ENCODE data around the gene E4F1. TPM values are rescaled to one million over a fixed set of nuclear protein-coding genes. Genes with fewer than 3 reads are reported as not detected.

The E4F1 gene
- total and polyA plus RNA-seq, 9 of the 15 experiments (the other 6 are each of a cell fraction or from before 2014, with no cell fraction given) = 0.48 to 94.9 (median 20.4) TPM

- DNase-seq (ENCODE audit: extremely low read depth in 1 of 4, low spot score in 3 of 4) = no peak
- Histone ChIP-seq H3K4me1 (replicated peaks in 1 of 2; ENCODE audit: control insufficient read depth in 2 of 2, insufficient read depth in 2 of 2, low read length in 2 of 2) (peaks cover 0 to 58% of the 10 kb centered on the region in 2 experiments; a peak in 2 of 5 replicates), H3K9me3 (replicated peaks; ENCODE audit: control insufficient read depth, insufficient read depth, low read depth, low read length) (no peaks in the 10 kb centered on the region), H3K9me1 (ENCODE audit: control insufficient read depth, insufficient read depth, low read length) (peaks cover 3% of the 10 kb centered on the region), H3K79me2 (ENCODE audit: control insufficient read depth, insufficient read depth, low read length) (0 out of 3 replicates have a peak, but pooled peaks cover under 1% of the 10 kb centered on the region), H2AFZ (ENCODE audit: low read depth, low read length) (no peak overlapping the region), H3K9ac (ENCODE audit: insufficient read depth in 1 of 2, low read depth in 2 of 2, low read length in 2 of 2) (no peak overlapping the region; a peak in 1 of 4 replicates), H3K27me3 (ENCODE audit: control insufficient read depth in 2 of 2, insufficient read depth in 2 of 2, low read length in 2 of 2) (no peaks in the 10 kb centered on the region), H4K20me1 (replicated peaks; ENCODE audit: control insufficient read depth, insufficient read depth, low read length) (no peaks in the 10 kb centered on the region), H3K4me3 (no peak overlapping the region), H3K36me3 (ENCODE audit: control insufficient read depth, insufficient read depth, low read length) (peaks cover 32% of the 10 kb centered on the region; the same call in 1 of the 3 replicates), H3K4me2 (ENCODE audit: insufficient read depth, low read length) (no peak overlapping the region), H3K27ac (ENCODE audit: extremely low read depth, low read depth, low read length) (no peak overlapping the region)
- TF ChIP-seq SRSF7 (optimal IDR thresholded peaks at IDR 0.05; ENCODE audit: low read depth, low read length) = no peak
- TF ChIP-seq POLR2G (IDR thresholded peaks at IDR 0.05; ENCODE audit: low read depth, low read length) = 0 out of 2 replicates have a peak, but pooled peaks have one; percentile 41
- no peak for ATAC-seq
- CTCF ChIA-PET (ENCODE audit: low intra/inter-chr PET ratio) = no interaction called here
- POLR2A ChIA-PET = interaction anchor here (0.6 to 1.0 kb wide), 5 partner anchors 9 to 71 kb away, joined by 3 to 5 read pairs (median 3); partner anchors contain the start of gene ECI1
- in situ Hi-C loops (cut with MboI) = no loop called here
- no peak for FAIRE-seq
- no TSS peak for BruUV-seq (replicated peaks)
- 73% methylated on average over 20 of the region's 30 CpGs for WGBS (ENCODE audit: insufficient coverage, low coverage, missing lambda C conversion rate)
- intact Hi-C loops (cut with micrococcal nuclease) = no loop called here
These were observed 52.3 kb downstream of the E4F1 start for GRCh38 chr16:2275476-2276367.

All from K562 (cell line).